Measurements from ENCODE around the gene IRAK2.

IRAK2 gene

GRCh38 chr3:10192953-10193691, 28.4 kb downstream of the IRAK2 start:
- no peak for DNase-seq

DNA sequence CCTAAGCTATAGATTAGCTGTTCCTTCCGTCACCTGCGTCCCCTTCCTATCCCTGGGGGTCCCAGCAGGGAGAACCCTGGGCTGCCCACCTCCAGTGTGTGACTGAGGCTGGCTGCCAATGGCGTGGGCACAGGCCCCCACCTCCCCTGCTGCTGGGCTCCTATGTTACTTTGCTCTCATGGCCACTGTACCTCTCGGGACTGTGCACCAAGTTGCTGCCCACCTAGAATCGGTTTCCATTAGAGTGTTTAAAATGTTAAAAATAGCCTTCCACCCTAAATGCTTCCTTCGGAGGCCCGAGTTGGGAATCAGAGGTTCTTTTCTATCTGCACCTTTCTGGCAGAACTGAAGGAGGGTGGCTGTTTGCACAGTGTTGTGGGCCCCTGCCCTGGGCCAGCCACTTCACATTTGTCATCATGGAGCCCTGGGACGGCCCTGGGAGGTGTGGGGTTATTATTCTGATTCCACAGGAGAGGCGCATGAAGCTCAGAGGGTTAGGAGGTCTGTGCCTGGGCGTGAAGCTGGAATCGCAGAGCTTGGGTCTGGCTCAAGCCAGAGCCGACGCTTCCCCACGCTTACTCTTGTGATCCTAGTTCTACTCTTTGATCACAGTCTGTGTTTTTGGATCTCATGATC, 29.1 kb downstream of the IRAK2 start:
- no peak for DNase-seq

GRCh38 chr3:10194328-10195071, 29.8 kb downstream of the IRAK2 start:
- no peak for DNase-seq

- DNase-seq = no peak
Measured at GRCh38 chr3:10195366-10196089, 30.8 kb downstream of the IRAK2 start.

DNA sequence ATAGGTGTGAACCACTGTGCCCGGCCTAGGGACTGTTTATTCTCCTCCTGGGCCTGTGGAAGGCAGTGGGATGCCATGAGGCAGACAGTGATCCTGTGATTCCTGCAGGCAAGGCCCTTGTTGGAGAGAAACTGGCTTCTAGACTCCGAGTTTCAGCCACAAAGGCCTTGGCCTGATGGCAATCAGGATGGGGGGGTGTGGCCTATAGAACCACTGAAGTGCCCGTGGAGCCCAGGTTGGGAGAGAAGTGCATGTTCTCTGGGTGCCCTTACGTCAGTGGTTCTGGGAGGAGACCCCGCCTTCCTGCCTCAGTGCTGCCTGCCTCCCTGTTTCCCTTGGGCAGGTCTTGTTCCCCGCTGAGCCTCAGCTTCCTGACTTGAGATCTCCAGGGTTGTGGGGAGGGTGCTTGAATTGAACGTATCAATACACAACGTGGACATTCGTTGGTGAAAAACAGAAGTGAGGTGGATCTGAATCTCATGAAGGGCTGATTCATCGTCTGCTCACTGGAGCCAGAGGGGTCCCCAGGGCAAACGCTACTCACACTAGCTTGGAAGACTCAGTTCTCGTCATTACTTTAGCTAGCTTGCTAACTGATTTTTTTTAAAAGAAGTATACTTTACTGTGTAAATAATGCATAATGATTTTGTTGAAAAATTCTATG, 31.8 kb downstream of the IRAK2 start:
- no peak for DNase-seq

GRCh38 chr3:10198226-10198625, 33.5 kb downstream of the IRAK2 start:
- DNase-seq = no peak

DNA sequence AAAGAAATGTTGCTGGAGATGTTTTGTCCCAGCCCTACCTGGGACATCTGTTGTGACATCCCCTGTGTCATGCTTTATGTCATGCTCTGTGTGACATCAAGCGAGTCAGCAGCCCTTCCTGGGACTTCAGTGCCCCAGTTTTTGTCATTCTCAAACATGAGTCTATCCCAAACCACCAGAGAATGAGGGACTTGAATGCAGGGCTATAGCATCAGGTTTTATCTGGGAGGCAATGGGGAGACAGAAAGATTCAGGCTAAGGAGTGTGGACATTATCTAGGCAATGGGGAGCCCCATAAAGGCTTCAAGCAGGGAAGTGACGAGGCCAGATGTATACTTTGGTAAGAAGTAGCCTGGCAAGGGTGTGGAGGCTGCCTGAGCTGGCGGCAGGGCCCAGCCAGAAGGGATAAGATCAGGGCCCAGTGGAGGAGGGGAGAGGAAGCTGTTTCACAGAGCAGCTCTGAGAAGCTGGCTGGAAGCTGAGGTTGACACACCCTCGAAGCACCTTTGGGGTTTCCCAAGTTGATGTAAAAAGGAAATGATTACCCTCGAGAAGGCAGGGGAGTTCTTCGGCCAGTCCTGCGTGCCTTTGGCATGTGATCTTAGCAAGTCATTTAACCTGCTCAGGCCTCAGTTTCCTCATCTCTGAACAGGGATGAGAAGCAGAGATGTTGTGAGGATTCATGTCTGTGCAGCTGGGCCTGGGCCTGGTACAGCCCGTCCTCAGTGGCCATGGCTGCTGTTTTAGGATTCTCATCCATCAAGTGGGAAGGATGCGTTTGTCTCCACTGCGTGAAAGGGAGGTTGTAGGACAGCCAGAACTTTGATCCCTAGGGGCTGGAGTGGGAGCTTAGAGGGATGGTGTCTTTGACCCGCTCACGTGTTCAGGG, 34.3 kb downstream of the IRAK2 start:
- DNase-seq = no peak

- no peak for DNase-seq
Measured at GRCh38 chr3:10204921-10205320, 40.2 kb downstream of the IRAK2 start.

DNA sequence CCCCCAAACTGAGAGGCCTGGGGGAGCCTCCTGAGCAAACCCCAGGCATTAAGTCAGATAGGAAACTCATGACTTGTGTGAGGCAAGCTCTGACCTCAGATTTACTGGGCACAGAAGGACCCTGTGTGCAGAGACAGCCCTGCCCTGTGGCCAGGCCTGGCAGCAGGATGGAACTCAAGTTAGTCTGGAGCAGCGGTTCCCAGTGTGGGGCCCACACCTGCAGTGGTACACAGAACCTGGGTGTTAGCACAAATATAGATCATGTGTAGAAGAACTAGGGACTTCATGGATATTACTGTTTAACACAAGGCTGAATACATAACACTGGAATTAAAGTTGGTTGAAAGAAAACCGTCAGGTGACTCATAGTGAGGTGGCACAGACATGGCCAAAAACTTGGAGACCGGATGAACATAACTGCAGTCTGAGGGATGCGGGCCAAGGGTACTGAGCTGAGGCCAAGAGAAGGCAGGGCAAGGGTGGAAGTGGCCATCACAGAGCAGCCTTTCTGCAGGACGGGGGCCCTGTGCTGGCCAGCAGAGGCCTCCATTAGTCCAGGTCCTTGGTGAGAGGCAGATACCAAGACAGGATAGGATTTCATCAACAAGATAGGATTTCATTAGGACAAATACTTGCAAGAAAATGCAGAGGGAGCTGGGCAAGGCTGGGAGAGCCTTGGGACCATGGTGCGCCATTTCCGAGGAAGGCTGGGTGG, 40.9 kb downstream of the IRAK2 start:
- DNase-seq = no peak

DNA sequence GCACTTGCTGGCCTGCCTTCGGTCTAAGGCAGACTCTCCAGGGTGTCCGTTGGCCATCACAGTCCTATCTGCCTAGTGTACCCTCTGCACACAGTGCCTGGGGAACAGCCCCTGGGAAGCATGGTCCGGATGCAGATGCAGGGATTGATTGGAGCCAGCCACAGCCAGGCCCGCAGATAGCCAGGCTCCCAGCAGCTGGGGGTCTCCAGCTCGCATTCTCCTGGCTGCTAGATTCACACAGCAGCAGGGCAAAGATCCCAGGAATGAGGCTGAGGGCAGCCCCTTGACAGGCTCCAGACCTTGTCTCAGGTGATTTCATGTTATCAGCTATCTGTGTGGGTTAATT, 41.4 kb downstream of the IRAK2 start:
- DNase-seq = no peak

- DNase-seq = no peak
Measured at GRCh38 chr3:10213156-10213792, 48.6 kb downstream of the IRAK2 start.

DNA sequence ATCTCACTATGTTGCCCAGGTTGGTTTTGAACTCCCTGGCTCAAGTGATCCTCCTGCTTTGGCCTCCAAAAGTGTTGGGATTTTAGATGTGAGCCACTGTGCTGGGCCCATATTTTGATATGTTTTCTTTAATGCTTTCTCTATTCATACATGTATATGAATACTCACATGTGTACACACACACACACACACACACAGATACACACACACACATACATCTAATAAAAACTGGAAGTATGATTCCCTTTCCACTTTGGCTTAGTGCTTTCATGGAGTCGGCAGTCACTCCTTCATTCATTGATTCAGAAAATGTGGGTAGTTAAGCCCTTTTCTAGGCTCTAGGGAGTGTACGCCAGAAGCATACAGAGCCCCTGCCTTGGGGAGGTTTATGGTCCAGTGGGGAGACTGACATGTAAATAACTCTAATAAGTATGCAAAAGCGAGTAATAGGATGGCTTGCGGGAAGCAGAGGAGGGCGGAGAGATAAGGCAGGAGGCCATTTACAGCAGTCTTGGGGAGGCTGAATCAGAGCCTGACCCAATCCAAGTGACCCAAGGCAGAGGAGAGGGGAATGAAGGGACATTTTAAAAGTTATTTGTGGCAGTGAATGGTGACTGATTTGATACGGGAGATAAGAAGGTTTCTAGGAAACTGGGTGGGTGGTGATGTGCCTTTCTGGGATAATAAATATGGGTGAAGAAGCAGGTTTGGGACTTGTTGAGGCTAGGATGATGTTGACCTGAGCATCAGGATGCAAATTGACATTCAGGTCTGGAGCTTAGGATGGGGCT, 51.1 kb downstream of the IRAK2 start:
- DNase-seq = no peak

DNA sequence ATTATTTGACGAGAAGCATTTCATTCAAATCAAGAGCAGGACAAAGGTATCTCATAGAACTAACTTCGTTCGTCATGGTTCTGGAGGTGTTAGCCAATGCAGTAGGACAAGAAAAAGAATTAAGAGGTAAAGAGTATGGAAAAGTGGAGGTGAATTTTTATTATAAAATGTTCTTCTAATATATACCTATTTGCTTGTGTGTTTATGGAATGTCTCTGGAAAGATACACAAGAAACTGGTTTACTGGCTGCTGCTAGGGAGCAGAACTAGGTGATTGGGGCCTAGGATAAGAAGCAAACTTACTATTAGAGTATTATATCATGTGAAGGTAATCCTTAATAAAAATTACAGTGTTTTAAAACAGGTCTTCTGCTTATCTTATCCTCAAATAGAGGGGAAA, 52.6 kb downstream of the IRAK2 start:
- DNase-seq = no peak

GRCh38 chr3:10219737-10220136, 55.0 kb downstream of the IRAK2 start:
- DNase-seq = no peak

- no peak for DNase-seq
Measured at GRCh38 chr3:10223676-10224639, 59.2 kb downstream of the IRAK2 start.

- no peak for DNase-seq
Measured at GRCh38 chr3:10224794-10225665, 60.3 kb downstream of the IRAK2 start.

DNA sequence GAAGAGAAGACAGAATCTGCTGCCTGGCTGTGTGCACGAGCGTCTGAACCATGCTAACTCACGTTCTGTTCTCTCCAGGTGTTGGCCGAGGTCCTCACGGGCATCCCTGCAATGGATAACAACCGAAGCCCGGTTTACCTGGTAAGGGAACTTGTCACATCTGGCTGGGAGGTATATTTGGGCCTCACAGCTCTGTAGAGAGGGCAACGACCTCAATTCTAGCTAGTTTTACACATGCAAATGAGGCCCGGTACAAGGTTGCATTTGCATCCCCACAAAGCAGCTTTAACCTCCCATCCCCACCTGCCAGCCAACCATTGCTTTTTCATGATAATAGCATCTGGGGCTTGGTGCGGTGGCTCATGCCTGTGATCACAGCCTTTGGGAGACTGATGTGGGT, 61.6 kb downstream of the IRAK2 start:
- DNase-seq = no peak

All from NCI-H1930 (cell line).